Activated CD4-positive, alpha-beta T cell treated with anti-CD3 and anti-CD28 coated beads, Interleukin-2, amount 50 U/mL, for 1 hour (primary cell): Measurements from ENCODE around the gene WSB1.

ENCODE experiments used
- DNase-seq: peaks from one replicate; pipeline ENCODE4 v3.0.0-alpha.2; 2020

Gene WSB1

DNA sequence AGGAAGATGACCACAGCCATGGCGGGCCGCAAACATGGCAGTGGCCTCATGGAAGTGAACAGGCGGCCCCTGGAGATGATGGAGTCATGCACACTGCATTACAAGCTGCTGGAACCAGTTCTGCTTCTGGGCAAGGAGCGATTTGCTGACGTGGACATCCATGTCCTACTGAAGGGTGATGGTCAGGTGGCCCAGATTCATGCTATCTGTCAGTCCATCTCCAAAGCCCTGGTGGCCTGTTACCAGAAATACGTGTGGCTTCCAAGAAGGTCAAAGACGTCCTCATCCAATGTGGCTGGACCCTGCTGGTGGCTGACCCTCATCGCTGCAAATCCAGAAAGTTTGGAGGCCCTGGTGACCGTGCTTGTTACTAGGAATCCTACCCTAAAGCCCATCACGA lies 13.4 kb upstream of the WSB1 start:
- DNase-seq = no peak

DNA sequence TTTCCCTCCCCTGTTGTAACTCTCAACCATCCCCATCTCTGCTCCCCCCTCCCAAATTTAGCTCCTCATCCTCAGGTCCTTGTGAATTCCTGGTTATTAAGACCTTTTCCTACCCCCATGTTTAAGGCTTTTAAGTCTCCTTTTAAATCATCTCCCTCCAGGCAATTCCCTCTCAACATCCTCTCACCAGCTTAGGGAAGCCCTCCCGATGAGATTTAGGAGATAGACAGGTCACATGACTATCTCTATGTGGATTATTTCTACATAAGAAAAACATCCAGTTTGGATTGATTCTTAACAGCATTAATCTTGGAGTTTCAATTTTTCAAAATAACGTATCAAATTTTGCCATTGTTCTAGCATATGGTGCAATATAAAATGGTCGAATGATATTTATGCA lies 12.5 kb upstream of the WSB1 start:
- no peak for DNase-seq

DNA sequence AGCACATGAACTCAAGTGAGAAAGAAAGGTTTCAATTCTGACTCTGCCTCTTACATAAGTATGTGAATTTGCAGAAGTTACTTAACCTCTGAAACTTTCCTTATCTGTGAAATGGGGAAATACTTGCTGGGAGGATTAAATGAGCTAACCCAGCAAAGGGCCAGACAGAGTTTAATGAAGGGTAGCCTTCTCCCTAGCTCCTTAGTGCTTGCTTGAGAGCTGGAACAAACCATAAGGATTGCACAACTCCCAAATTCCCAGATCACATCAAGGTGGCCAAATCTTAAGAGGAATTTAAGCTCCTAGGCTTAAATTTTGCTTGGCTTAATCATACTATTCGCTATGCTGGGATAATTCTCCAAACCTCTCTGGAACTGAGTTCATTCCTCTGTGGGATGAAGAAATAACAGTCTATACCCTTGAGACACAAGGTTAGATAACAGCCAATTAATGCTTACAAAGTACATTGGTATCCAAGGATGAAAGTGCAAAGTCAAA lies 11.8 kb upstream of the WSB1 start:
- DNase-seq = no peak

DNA sequence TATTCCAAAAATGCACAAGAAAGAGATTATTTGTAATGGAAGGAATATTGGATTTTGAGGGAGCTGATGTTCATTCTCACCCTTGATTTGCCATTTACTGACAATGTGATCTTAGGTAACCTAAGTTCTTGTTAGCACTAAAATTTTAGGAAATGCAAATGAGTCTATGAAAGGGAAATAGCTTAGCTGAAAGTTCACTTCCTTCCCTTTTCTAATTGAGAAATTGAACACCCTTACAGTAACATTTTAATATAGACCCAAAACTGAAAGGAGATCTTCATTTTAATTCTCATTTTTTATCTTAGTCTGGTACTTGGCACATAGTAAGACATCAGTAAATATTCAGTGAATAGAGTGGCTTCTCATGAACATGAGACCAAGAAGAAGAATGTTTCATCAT lies 10.9 kb upstream of the WSB1 start:
- DNase-seq = no peak

DNA sequence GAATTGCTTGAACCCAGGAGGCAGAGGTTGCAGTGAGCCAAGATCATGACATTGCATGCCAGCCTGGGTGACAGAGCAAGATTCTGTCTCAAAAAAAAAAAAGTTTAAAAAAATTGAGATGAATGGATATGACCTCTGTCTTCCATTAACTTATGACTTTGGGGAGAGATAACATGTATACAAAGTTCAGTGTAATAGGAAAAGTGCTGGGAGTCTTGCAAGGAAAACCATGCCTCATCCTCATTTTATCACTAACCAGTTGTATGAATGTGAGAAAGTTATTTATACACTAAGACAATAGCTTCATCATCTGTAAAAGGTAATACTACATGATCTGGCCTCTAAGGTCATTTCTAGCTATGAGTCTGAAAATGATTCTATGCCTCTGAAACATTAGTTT lies 10.2 kb upstream of the WSB1 start:
- no peak for DNase-seq

DNA sequence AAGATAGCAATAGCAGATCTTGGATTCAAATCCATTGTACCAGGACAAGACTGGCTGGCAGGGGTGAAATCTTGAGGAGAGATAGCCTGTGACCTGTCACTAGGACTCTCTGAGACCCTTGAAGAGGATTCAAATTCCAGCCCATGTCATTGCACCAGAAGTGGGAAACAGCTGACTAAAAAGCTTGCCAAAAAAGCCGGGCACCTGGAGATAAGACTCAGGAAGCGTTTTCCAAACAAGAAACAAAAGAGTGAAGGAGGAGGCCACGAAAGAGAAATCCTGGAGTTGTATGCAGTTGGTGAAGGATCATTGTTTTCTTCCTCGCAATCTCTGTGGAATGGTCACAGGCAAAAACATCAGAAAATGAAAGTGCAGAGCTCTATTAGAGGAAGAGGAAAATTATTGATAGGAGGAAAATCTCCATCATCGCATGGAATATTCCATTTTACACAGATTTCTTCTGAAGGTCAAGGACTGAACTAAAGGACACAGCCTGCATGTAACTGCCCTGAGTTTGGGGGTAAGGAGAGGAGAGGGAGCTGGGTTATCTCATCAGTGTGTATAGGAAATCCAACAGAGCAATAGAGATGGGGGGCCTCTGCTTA lies 9.0 kb upstream of the WSB1 start:
- DNase-seq = no peak

DNA sequence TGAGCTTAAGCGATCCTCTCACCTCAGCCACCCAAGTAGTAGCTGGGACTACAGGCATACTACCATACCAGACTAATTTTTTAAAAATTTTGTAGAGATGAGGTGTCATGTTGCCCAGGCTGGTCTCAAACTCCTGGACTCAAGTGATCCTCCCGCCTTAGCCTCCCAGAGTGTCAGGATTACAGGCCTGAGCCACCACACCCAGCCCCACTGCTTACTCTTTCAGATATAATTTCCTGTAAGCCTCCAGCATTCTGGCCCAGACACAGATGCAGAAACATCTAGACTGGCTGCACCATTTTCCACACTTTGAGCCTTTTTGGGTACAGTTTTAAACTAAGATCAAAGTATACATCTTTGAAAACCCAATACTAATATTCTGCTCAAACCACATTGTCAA lies 8.4 kb upstream of the WSB1 start:
- DNase-seq = no peak

DNA sequence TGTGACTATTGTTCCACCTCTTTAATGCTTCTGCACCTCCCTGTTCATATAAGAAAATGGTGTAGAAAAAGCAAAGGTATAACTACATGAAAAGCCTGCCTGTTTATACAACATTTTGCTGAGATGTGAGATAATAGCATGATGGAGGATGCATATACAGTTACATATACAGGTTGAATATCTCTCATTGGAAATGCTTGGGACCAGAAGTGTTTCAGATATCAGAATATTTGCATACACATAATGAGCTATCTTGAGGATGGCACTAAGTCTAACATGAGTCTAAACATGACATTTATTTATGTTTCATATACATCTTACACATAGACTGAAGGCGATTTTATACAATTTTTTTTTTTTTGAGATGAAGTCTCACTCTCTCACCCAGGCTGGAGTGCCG lies 5.7 kb upstream of the WSB1 start:
- no peak for DNase-seq

DNA sequence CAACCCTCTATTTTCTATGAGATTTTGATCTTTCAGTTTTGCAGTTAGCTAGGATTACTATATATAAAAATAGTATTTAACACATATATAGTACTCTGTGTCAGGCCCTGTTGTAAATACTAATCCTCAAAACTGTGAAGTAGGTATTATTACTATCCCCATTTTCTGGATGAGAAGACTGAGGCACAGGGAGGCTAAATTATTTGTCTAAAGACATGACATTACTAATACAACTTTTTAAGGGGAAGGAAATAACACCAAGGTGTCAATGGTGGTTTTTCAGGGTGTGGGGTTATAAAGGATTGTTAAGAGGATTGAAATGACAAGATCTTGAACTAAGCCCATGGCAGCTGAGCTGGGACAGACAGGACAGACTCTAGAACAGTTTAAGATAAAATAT lies 4.1 kb upstream of the WSB1 start:
- DNase-seq = no peak

DNA sequence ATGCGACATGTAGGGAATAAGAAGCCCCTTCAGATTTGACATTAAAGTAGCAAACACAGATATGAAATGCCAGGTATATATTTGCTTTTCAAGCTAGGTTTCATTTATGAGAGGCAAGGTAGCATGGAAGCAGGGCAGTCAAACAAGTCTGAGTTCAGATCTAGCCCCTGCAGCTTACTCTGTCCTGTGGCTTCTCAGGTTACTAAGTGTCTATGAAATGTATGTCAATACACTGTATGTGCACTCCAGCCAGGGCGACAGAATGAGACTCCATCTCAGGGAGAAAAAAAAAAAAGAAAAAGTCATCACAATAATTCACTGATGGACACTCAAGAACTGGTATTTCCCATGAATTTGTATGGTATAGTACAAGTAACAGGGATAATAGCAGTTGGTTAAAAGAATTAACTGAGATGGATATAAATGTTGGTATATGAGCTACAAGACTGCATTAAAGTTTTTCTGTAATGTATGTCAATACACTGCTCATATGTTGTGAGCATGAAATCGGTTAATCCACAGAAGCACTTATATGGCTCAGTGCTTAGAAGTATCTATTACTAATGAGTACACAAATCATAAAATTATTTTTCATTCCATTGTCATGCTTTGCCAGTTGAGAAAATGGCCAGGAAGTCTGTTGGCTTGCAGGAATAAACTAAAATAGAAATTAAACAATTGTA lies 2.9 kb upstream of the WSB1 start:
- DNase-seq = no peak

DNA sequence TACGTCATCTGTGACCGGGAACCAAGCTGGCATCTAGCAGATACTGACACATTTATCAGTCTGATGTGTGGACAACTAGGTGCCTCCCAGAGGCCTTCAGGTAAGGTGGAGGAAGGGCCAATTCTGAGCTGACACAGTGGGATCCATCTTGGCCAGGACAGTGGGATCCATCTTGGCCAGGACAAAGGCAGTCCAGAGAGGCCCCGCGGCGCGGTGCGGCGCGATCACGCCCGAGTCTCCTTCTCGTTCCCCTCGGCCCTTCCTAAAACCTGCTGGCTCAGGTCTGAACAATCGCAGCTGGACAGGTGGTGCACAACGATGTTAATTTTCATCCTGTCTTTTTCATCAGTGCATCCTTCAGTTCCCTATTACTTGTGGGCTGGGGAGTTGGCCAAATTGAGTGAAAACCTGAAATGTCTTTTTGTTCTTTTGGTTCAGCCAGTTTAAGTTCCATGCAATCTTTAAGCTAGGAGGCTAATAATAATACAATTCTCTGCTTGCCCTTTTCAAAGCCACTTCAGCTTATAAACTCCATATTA lies 486 bp upstream of the WSB1 start:
- peak; percentile 4 for DNase-seq

DNA sequence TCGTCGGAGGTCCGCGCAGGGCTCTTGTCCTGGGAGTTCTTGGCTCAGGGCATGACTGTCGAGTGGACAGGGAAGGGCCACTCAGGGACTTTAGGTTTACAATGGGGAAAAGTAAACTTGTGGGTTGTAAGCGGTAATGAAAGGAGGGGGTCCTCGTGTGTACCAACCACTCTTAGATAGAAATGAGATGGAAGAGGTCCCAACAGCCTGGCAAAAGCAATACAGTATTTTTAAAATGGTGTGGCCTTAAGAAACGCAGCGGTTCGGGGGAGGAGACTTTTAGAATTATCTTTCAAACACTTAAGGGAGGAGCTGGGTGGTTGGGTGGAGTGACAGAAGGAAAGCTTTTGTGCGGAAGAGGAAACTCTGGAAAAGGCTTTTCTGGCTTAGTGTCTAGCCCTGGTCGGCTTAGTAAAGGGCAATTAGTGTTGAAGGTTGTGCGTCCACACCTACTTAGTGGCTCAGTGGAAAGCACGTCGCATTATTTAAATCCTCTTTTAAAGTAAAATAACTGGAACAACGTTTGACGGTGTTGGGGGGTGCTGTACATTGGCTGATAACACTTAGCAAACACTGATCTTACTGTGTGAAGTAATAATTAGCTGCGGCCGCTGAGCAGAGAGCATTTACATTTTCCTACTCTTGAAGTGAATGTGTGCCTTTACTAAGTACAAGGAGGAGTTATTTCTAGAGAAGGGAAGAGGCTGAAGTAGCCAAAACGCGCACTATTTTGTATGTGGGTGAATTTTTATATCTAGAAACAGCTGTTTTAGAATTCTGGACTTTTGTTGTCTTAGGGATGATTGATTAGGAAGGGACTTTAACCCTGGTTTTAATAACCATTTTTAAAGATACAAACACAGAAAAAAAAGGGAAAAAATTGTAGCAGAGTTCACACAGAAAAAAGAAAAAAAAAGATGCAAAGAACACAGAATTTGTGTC lies 1.0 kb downstream of the WSB1 start:
- DNase-seq = peak; percentile 37

DNA sequence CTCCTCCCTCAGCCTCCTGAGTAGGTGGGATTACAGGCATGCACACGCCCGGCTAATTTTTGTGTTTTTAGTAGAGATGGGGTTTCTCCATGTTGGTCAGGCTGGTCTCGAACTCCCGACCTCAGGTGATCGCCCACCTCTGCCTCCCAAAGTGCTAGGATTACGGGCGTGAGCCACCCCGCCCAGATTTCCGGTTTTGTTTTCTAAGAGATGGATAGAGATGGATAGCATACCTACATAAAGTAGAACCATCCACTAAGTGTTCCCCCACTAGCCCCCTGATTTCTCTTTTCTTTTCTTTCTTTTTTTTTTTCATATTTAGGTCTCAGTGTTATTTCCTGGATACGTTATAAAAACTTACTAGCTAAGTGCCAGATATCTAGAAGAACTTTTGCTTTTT lies 2.0 kb downstream of the WSB1 start:
- DNase-seq = no peak

DNA sequence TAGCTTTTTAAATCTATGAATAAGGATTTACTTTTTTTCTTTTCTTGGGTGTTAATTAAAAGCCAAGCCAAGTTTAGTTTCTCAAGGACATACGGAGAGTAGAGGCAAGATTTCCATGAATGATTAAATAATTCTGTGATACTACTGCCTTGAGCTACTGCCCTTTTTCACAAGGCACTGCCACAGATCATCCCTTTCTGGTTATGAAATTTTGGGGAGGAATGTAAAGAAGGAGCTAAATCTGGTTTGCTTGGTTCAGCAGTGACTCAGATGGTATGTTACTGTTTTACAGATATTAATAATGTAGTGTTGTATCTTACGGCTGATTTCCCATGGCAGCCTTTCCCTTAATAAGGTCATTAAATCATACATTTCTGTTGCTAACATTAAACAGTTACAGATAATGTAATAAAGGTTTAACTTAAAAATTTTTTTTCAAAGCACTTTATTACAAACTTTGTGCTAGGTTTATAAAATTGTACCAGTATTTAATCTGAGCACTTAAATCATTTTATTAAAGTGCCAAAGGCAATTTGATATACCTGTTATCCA lies 2.6 kb downstream of the WSB1 start:
- DNase-seq = no peak

DNA sequence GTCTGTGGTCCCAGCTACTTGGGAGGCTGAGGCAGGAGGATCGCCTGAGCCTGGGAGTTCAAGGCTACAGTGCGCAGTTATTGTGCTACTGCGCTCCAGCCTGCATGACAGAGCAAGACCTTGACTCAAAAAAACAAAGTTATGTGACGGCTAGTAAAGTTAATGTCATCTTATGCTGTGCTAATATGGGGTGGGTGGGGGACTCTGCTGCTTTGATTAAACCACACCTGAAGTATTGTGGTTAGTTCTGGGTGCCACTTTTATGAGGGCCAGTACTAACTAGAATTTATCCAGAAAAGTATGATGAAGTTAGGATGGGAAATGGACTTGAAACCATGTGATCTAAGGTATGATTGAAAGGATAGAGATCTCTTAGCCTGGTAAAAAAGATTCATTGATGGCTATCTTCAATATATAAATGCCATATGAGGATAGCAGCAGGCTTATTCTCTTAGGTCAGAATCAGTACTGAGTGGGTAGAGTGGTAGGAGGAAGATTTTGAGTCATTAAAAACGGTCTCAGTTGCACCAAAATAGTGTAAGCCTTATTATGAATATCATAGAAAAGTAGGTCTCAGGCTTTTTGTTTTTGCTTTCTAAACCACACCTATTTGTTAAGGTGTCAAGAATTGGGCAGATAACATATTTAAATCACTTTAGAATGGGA lies 5.6 kb downstream of the WSB1 start:
- DNase-seq = no peak

DNA sequence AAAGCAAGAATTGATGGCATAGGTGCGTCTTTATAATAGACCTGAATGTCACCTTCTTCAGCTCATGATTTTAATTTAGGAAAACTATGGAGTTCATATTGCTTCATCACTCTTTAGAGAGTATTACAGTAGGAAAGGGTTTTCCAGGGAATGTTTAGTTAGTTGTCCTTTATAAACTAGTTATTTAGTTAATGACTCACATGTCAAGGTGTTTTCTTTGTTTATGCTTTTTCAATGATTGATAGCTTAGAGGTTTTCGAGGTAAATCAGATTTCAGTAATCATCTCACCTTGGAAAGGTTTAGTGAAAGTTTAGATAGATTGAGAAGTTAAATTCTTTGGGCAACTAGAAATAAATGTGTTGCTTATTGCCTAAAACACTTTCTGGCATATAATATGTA lies 9.8 kb downstream of the WSB1 start:
- no peak for DNase-seq

DNA sequence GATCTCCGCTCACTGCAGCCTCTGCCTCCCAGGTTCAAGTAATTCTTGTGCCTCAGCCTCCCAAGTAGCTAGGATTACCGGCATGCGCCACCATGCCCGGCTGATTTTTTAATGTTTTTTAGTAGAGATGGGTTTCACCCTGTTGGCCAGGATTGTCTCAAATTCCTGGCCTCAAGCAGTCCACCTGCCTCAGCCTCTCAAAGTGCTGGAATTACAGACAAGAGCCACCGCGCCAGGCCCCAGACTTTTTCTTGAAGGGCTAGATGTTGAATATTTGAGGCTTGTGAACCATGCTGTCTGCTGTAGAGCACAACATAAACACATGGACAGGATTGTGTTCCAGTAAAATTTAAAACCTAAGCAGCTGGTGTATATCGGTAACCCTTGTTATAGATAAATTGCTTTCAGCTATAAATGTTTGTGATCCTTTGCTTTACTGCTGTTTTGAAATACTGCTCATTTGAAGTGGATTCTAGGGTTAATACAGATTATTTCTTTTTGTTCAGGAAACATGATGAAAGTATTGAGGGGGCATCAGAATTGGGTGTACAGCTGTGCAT lies 12.4 kb downstream of the WSB1 start:
- DNase-seq = no peak

DNA sequence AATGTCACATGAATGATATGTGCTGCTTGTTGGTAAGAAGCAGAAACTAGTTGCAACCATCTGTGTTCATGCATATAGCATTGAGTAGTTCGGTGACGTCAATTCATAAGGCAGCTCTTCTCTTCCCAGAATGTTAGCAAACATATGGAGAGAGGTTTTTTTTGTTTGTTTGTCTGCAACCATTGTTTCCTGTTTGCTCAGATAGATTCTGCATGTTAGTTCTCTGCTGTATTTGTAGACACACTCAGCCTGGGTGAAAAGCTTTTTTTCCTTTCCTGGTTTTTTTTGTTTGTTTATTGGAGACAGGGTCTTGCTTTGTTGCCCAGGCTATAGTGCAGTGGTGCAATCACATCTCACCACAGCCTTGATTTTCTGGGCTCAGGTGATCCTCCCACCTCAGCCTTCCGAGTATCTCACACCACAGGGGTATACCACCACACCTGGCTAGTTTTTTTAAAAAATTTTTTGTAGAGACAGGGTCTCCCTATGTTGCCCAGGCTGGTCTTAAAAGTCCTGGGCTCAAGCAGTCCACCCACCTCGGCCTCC lies 16.7 kb downstream of the WSB1 start:
- DNase-seq = no peak

DNA sequence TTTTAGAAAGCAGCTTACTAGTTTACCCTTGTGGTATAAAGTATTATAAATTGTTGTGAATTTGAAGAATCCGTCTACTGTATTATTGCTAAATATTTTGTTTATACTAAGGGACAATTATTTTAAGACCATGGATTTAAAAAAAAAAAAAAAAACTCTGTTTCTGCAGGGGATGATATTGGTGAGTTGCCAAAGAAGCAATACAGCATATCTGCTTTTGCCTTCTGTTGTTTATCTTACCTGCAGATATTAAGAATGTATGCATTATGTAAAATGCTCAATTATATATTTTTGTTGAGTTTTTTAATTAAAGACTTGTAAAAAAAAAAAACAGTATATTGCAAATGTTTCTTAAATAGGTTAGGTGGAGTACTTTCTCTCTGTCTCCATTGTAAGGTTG lies 19.4 kb downstream of the WSB1 start:
- no peak for DNase-seq

DNA sequence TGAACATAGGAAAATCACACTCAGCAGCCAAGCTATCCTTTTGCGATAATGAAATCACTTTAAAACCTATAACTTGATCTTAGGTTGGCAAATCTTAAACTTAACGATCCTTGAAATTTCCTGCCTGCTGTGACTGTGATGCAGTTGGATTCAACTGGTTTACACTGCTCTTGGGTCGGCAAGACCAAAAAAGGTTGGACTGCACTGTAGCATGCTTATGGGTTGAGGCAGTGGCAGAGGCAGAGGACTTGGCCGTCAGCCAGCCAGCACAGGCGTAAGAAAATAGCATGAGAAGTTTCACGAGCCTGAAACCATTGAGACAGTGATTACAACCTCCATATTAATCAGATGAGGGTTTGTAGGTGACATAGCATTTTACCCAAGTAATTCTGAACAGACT lies 21.4 kb downstream of the WSB1 start:
- DNase-seq = no peak

DNA sequence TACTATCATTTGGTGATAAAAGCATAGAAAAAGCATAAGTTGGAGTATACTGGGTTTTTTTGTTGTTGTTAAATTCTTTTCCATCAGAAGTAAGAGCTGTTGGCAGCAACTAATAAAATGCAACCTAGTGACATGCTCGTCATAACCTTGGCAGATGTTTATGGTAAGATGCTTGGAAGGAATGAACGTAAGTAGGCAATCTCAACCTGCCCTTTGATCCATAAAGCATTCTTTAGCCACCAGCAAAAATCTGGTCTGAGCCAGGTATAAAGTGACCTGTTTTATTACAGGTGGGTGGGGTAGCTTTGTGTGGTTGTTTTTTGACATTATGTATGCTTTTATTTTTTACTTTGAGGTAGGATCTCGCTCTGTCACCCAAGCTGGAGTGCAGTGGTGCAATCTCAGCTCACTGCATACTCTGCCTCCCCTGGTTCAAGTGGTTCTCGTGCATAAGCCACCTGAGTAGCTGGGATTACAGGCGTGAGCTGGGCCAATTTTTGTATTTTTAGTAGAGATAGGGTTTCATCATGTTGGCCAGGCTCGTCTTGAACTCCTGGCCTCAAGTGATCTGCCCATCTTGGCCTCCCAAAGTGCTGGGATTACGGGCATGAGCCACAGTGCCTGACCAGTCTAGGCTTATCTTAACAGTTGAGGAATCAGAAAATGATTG lies 22.0 kb downstream of the WSB1 start:
- no peak for DNase-seq

DNA sequence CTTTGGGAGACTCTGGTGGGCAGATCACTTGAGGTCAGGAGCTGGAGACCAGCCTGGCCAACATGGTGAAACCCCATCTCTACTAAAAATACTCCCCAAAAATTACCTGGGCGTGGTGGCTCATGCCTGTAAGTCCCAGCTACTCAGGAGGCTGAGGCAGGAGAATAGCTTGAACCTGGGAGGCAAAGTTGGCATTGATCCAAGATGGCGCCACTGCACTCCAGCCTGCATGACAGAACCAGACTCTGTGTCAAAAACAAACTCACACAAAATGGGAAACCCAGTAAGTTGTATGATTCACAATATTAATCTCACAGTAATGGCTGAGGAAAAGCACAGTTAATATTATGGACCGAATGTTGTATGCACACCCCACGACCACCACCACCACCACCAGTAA lies 24.3 kb downstream of the WSB1 start:
- no peak for DNase-seq
